Natural killer cell (primary cell): ENCODE results near the gene SURF2. TPM values are rescaled to one million over a fixed set of nuclear protein-coding genes. Genes with fewer than 3 reads are reported as not detected.

Experiments
- ATAC-seq, 3 donors: fragments of 150-1000 bp in 2 of 3; fragments of 200-7000 bp in 1 of 3; cut with Tn5 transposase; 1 replicate in 1 of 3; 2 replicates in 2 of 3; pipeline ENCODE4 v1.10.0; 2021; ENCODE audit warnings: mild to moderate bottlenecking in 2 of 3, moderate library complexity in 2 of 3
- DNase-seq, 2 donors: peaks; one replicate each; pipeline versions ENCODE4 v3.0.0 to v3.0.0-alpha.2; 2013 to 2021; ENCODE audit warnings: mixed read lengths in 1 of 2
- H3K27ac ChIP-seq: one replicate; pipeline ENCODE4 v1.5.1; 2013; ENCODE audit warnings: mild to moderate bottlenecking, low read length
- H3K27me3 ChIP-seq: one replicate; pipeline ENCODE4 v1.6.1; 2013; ENCODE audit warnings: low read length; ENCODE audit not compliant: control insufficient read depth, insufficient read depth
- H3K36me3 ChIP-seq: one replicate; pipeline ENCODE4 v1.6.1; 2013; ENCODE audit warnings: low read length; ENCODE audit not compliant: control insufficient read depth, insufficient read depth
- H3K4me1 ChIP-seq: one replicate; pipeline ENCODE4 v1.6.1; 2013; ENCODE audit warnings: low read length; ENCODE audit not compliant: control insufficient read depth, insufficient read depth
- H3K4me3 ChIP-seq: one replicate; pipeline ENCODE4 v1.5.1; 2013; ENCODE audit warnings: low read length
- H3K9me3 ChIP-seq: one replicate; pipeline ENCODE4 v1.6.1; 2013; ENCODE audit warnings: low read length; ENCODE audit not compliant: control insufficient read depth, insufficient read depth
- H3K27ac Mint-ChIP-seq, 2 donors: one replicate each; pipeline ENCODE4 v1.8.0; 2022; ENCODE audit warnings: mild to moderate bottlenecking in 2 of 2, mixed read lengths in 2 of 2, moderate library complexity in 1 of 2
- H3K27me3 Mint-ChIP-seq, 2 donors: one replicate each; pipeline ENCODE4 v1.8.0; 2022; ENCODE audit warnings: low read depth in 2 of 2, mixed read lengths in 2 of 2
- H3K36me3 Mint-ChIP-seq: one replicate; pipeline ENCODE4 v1.8.0; 2022; ENCODE audit warnings: mixed read lengths
- H3K4me1 Mint-ChIP-seq, 2 donors: one replicate each; pipeline ENCODE4 v1.8.0; 2022; ENCODE audit warnings: mixed read lengths in 2 of 2
- H3K4me3 Mint-ChIP-seq: one replicate; pipeline ENCODE4 v1.8.0; 2022; ENCODE audit warnings: mild to moderate bottlenecking, moderate library complexity, mixed read lengths
- H3K9me3 Mint-ChIP-seq, 2 donors: one replicate each; pipeline ENCODE4 v1.8.0; 2022; ENCODE audit warnings: mixed read lengths in 2 of 2
- CTCF ChIP-seq: fragments of 200-600 bp; IDR thresholded peaks from one replicate; pipeline ENCODE4 v1.8.0; 2022; ENCODE audit warnings: antibody characterized with exemption
- WGBS: methylation state at CpG from one replicate; pipeline ENCODE4 v1.1.7; 2013; ENCODE audit warnings: missing lambda C conversion rate; ENCODE audit not compliant: insufficient coverage; 5-methylcytosine and 5-hydroxymethylcytosine counted together
- intact Hi-C: fragments of 100-400 bp; cut with micrococcal nuclease; formaldehyde crosslinking; loops from one replicate; pipeline ENCODE4 v1.14.2; 2022
- total RNA-seq, 4 donors: library from RNA; stranded (reverse); fragments of 120-200 nt in 1 of 4; gene quantifications; one replicate each; pipeline versions ENCODE4 v1.2.3 to v1.2.4, GENCODE V29; 2013 to 2022

The SURF2 gene
- total RNA-seq, 3 donors from 2014 or later (not counting 1 experiment from before 2014, with no cell fraction given): 14.3 to 14.9 (median 14.7) TPM

- no peak overlapping the region for H3K4me3 ChIP-seq
- no peaks in the 10 kb centered on the region for H3K36me3 ChIP-seq
- H3K27ac ChIP-seq: no peak overlapping the region
- Mint-ChIP-seq H3K4me3 (no peak overlapping the region), H3K4me1 (no peaks in the 10 kb centered on the region), H3K27me3 (peaks cover 0 to 11% of the 10 kb centered on the region in 2 donors), H3K36me3 (no peaks in the 10 kb centered on the region), H3K9me3 (no peaks in the 10 kb centered on the region), H3K27ac (no peak overlapping the region)
- 91% methylated on average over 3 of the region's 3 CpGs for WGBS
- no peaks in the 10 kb centered on the region for H3K9me3 ChIP-seq
- H3K4me1 ChIP-seq: no peaks in the 10 kb centered on the region
- TF ChIP-seq CTCF: no peak
- H3K27me3 ChIP-seq: no peaks in the 10 kb centered on the region
- intact Hi-C loops: no loop called here
- ATAC-seq (no peak), DNase-seq (no peak)
Measured at GRCh38 chr9:133393399-133393798, 37.0 kb downstream of the SURF2 start.

- ATAC-seq (no peak), DNase-seq (no peak)
- Histone ChIP-seq H3K9me3 (no peaks in the 10 kb centered on the region), H3K27me3 (no peaks in the 10 kb centered on the region), H3K27ac (no peak overlapping the region), H3K4me3 (no peak overlapping the region), H3K36me3 (no peaks in the 10 kb centered on the region), H3K4me1 (no peaks in the 10 kb centered on the region)
- H3K36me3 Mint-ChIP-seq: no peaks in the 10 kb centered on the region
- TF ChIP-seq CTCF: no peak
- H3K4me3 Mint-ChIP-seq: no peak overlapping the region
- H3K27ac Mint-ChIP-seq: no peak overlapping the region
- peaks cover 0 to 8% of the 10 kb centered on the region in 2 donors for H3K27me3 Mint-ChIP-seq
- H3K9me3 Mint-ChIP-seq: no peaks in the 10 kb centered on the region
- intact Hi-C loops: no loop called here
- WGBS: 34% methylated on average over 8 of the region's 8 CpGs
- no peaks in the 10 kb centered on the region for H3K4me1 Mint-ChIP-seq
Measured at GRCh38 chr9:133394687-133395271, 38.4 kb downstream of the SURF2 start.

- Mint-ChIP-seq H3K27ac (no peak overlapping the region), H3K4me1 (no peaks in the 10 kb centered on the region), H3K4me3 (no peak overlapping the region), H3K27me3 (peaks cover 0 to 4% of the 10 kb centered on the region in 2 donors), H3K9me3 (no peaks in the 10 kb centered on the region), H3K36me3 (no peaks in the 10 kb centered on the region)
- Histone ChIP-seq H3K27me3 (no peaks in the 10 kb centered on the region), H3K27ac (no peak overlapping the region), H3K36me3 (no peaks in the 10 kb centered on the region), H3K4me3 (no peak overlapping the region), H3K9me3 (no peaks in the 10 kb centered on the region), H3K4me1 (no peaks in the 10 kb centered on the region)
- no peak for TF ChIP-seq CTCF
- intact Hi-C loops: no loop called here
- no peak for DNase-seq
- WGBS: 58% methylated on average over 14 of the region's 14 CpGs
- ATAC-seq: no peak
Measured at GRCh38 chr9:133396952-133397351, 40.6 kb downstream of the SURF2 start.

GRCh38 chr9:133397370-133397769 lies 41.0 kb downstream of the SURF2 start:
- Histone ChIP-seq H3K27me3 (no peaks in the 10 kb centered on the region), H3K36me3 (peaks cover under 1% of the 10 kb centered on the region), H3K4me1 (no peaks in the 10 kb centered on the region), H3K4me3 (no peak overlapping the region), H3K27ac (no peak overlapping the region), H3K9me3 (no peaks in the 10 kb centered on the region)
- DNase-seq (no peak), ATAC-seq (no peak)
- H3K27me3 Mint-ChIP-seq: peaks cover 0 to 1% of the 10 kb centered on the region in 2 donors
- 85% methylated on average over 6 of the region's 6 CpGs for WGBS
- no peaks in the 10 kb centered on the region for H3K4me1 Mint-ChIP-seq
- TF ChIP-seq CTCF: no peak
- H3K4me3 Mint-ChIP-seq: no peak overlapping the region
- no peak overlapping the region for H3K27ac Mint-ChIP-seq
- H3K9me3 Mint-ChIP-seq: no peaks in the 10 kb centered on the region
- intact Hi-C loops: no loop called here
- H3K36me3 Mint-ChIP-seq: no peaks in the 10 kb centered on the region
